ENCODE results near the gene NTSR2. TPM values are rescaled to one million over a fixed set of nuclear protein-coding genes. Genes with fewer than 3 reads are reported as not detected.

Gene NTSR2
- total RNA-seq, 1 experiment from 2014 or later, result not detected

- ChIA-PET POLR2A (no interaction called here), CTCF (no interaction called here)
- TF ChIP-seq AR (CRISPR knock-in tag; IDR thresholded peaks at IDR 0.05), result no peak
- TF ChIP-seq CDX4 (CRISPR knock-in tag; IDR thresholded peaks at IDR 0.05; ENCODE audit: borderline replicate concordance), result no peak
- no peak for TF ChIP-seq GRHL2 (CRISPR knock-in tag; IDR thresholded peaks at IDR 0.05; ENCODE audit: insufficient replicate concordance, severe bottlenecking)
- no peak for TF ChIP-seq ZNF232 (CRISPR knock-in tag; IDR thresholded peaks at IDR 0.05)
- no peak for TF ChIP-seq PRRX2 (CRISPR knock-in tag; IDR thresholded peaks at IDR 0.05)
- no peak for TF ChIP-seq NR3C1 (CRISPR knock-in tag; conservative IDR thresholded peaks at IDR 0.05; ENCODE audit: low read depth)
- TF ChIP-seq ZNF425 (CRISPR knock-in tag; conservative IDR thresholded peaks at IDR 0.05), result no peak
- no peak for TF ChIP-seq ESRRA (CRISPR knock-in tag; IDR thresholded peaks at IDR 0.05; ENCODE audit: borderline replicate concordance)
- TF ChIP-seq JAZF1 (CRISPR knock-in tag; IDR thresholded peaks at IDR 0.05), result no peak
- H3K36me3 Mint-ChIP-seq, result peaks cover 43% of the 10 kb centered on the region
- ATAC-seq (no peak), DNase-seq (ENCODE audit: low spot score) (no peak)
- H3K9me3 Mint-ChIP-seq, result no peaks in the 10 kb centered on the region
- H3K4me1 Mint-ChIP-seq, result no peaks in the 10 kb centered on the region
- no peak overlapping the region for H3K4me3 Mint-ChIP-seq
- no peak overlapping the region for H3K27ac Mint-ChIP-seq
- no peaks in the 10 kb centered on the region for H3K27me3 Mint-ChIP-seq (ENCODE audit: low read depth)
Measured at GRCh38 chr2:11613297-11613696, 56.7 kb downstream of the NTSR2 start.

GRCh38 chr2:11612553-11613215 is 57.3 kb downstream of the NTSR2 start:
- POLR2A ChIA-PET, result no interaction called here

More at GRCh38 chr2:11612553-11613215, 57.3 kb downstream of the NTSR2 start:
- CTCF ChIA-PET, result no interaction called here
- Mint-ChIP-seq H3K9me3 (no peaks in the 10 kb centered on the region), H3K27me3 (ENCODE audit: low read depth) (no peaks in the 10 kb centered on the region), H3K4me1 (no peaks in the 10 kb centered on the region), H3K36me3 (peaks cover 43% of the 10 kb centered on the region), H3K4me3 (no peak overlapping the region), H3K27ac (no peak overlapping the region)
- TF ChIP-seq CREB1 (CRISPR knock-in tag; IDR thresholded peaks at IDR 0.05) (no peak), ZNF512 (CRISPR knock-in tag; IDR thresholded peaks at IDR 0.05; ENCODE audit: borderline replicate concordance) (no peak), JUN (CRISPR knock-in tag; IDR thresholded peaks at IDR 0.05) (no peak), AR (CRISPR knock-in tag; IDR thresholded peaks at IDR 0.05) (no peak), CDX4 (CRISPR knock-in tag; IDR thresholded peaks at IDR 0.05; ENCODE audit: borderline replicate concordance) (no peak), JAZF1 (CRISPR knock-in tag; IDR thresholded peaks at IDR 0.05) (no peak), TP53 (CRISPR knock-in tag; IDR thresholded peaks at IDR 0.05) (no peak), ZNF317 (CRISPR knock-in tag; IDR thresholded peaks at IDR 0.05; ENCODE audit: borderline replicate concordance, low read depth) (no peak)
- DNase-seq (ENCODE audit: low spot score) (no peak), ATAC-seq (no peak)

Measured in WTC11 (cell line).